Measurements from ENCODE around the gene SNAPC2. TPM values are rescaled to one million over a fixed set of nuclear protein-coding genes. Genes with fewer than 3 reads are reported as not detected.

SNAPC2 gene
- total and polyA plus RNA-seq, 8 donors = 4.9 to 12.0 (median 8.0) TPM

DNA sequence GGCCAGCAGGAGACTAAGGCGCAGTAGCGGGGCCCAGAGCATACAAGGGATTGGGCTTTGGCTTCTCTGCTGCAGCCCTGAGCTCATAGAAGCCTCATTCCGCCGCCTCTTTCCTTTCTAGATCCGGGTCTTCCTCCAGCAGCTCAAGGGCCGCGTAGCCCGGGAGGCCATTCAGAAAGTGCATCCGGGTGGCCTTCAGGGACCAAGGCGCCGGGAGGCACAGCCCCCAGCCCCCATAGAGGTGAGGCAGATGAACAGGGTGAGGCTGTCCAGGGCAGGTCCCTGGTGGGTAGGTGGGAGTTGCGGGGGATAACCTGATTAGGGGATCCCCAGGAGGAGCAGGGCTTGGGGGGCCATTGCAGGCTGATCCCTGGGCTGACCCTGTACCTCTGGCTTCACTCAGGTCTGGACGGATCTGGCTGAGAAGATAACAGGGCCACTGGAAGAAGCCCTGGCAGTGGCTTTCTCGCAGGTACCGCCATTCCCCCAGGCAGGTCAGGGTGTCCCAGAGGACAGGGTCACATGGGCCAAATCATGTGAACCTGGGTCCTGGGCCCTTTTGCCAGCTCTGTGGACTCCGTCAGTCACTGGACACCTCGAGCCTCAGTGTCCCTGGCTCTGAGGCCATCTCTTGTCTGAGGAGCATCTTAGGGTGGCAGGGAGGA, 1.3 kb downstream of the SNAPC2 start:
- DNase-seq = peak in 2 of 6 donors; percentile 62 to 84
- TF ChIP-seq CTCF (IDR thresholded peaks at IDR 0.05) = no peak
- Histone ChIP-seq H3K27ac (peak overlapping the region; percentile 34 to 79 (median 46)), H3K4me1 (peaks cover 6 to 22% (median 20%) of the 10 kb centered on the region in 3 donors), H3K27me3 (no peaks in the 10 kb centered on the region), H3K4me3 (peak overlapping the region in 2 of 4 donors; percentile 35 to 40), H3K36me3 (peaks cover 0 to 6% (median 0%) of the 10 kb centered on the region in 3 donors), H3K9me3 (no peaks in the 10 kb centered on the region)
- intact Hi-C loops (cut with DNase I) = loop anchor here in 2 of 3 donors (5.0 to 10.0 kb wide), 2 partner anchors 67 to 69 kb away; no protein-coding TSS in a partner anchor
- no peak for FAIRE-seq
- 70 to 73% methylated on average over 17 of the region's 17 CpGs for WGBS, 2 donors
- no peak for ATAC-seq

- Histone ChIP-seq H3K27ac (no peak overlapping the region), H3K36me3 (peaks cover 0 to 6% (median 0%) of the 10 kb centered on the region in 3 donors), H3K4me1 (peaks cover 6 to 27% (median 17%) of the 10 kb centered on the region in 3 donors), H3K4me3 (no peak overlapping the region), H3K27me3 (no peaks in the 10 kb centered on the region), H3K9me3 (no peaks in the 10 kb centered on the region)
- ATAC-seq (no peak), DNase-seq (peak in 2 of 6 donors; percentile 52 to 74), FAIRE-seq (no peak)
- TF ChIP-seq CTCF (IDR thresholded peaks at IDR 0.05) = no peak
- intact Hi-C loops (cut with DNase I) = loop anchor here in 2 of 3 donors (5.0 to 10.0 kb wide), 2 partner anchors 67 to 70 kb away; no protein-coding TSS in a partner anchor
- WGBS, 2 donors = 90 to 92% methylated on average over 31 of the region's 31 CpGs
Observed at GRCh38 chr19:7921967-7922835, 2.1 kb downstream of the SNAPC2 start.

GRCh38 chr19:7922836-7923195, 2.7 kb downstream of the SNAPC2 start:
- Histone ChIP-seq H3K4me1 (peaks cover 6 to 21% (median 11%) of the 10 kb centered on the region in 3 donors), H3K4me3 (no peak overlapping the region), H3K9me3 (no peaks in the 10 kb centered on the region), H3K27ac (no peak overlapping the region), H3K27me3 (no peaks in the 10 kb centered on the region), H3K36me3 (peaks cover 0 to 6% (median 0%) of the 10 kb centered on the region in 3 donors)
- DNase-seq (peak in 1 of 6 donors; percentile 33), ATAC-seq (no peak), FAIRE-seq (no peak)
- WGBS, 2 donors = 84 to 85% methylated on average over 8 of the region's 8 CpGs
- TF ChIP-seq CTCF (IDR thresholded peaks at IDR 0.05) = no peak
- intact Hi-C loops (cut with DNase I) = loop anchor here in 2 of 3 donors (5.0 to 10.0 kb wide), 2 partner anchors 68 to 71 kb away; no protein-coding TSS in a partner anchor

DNA sequence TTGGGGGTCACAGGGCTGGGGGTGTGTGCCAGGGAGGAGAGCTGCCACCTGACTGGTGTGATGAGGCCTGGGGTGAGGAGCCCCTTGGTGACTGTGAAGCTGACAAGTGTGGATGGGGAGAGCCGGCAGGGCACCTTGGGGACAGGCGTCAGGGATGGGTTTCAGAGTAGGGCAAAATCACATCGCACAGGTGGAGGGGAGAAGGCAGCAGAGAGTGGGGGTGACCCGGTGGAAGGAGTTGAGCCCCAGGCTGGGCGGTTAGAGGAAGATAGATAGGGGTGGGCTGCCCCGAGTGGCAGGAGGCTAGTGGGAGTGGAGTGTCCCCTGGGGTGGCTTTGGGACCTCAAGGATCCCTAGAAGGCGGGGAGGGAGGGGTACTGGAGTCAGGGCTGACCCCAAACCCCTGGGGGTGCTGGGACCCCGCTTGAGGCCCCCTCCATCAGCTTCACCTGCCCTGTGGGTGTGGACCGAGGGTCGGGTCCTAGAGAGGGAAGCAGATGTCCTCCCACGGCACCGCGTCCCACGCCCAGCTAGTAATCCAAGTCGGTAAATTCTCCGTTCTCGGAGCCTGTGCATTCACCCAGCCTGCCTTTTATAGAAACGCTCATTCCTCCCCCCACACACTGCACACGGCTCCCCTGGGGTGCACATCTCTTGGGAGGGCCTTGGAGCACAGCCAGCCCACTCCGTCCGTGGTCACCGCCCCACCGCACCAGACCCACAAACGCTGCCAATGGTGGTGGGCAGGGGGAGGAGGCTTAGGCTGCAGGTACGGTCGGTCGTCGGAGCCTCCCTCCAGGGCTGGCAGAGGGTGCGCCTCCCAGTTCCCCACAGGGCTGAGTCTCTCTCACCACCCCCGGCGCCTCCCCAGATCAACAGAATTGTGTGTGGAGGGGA, 3.4 kb downstream of the SNAPC2 start:
- no peak for TF ChIP-seq CTCF (IDR thresholded peaks at IDR 0.05)
- intact Hi-C loops (cut with DNase I) = loop anchor here in 2 of 3 donors (5.0 to 10.0 kb wide), 2 partner anchors 69 to 71 kb away; no protein-coding TSS in a partner anchor
- DNase-seq (peak in 2 of 6 donors; percentile 59 to 79), FAIRE-seq (no peak), ATAC-seq (no peak)
- Histone ChIP-seq H3K36me3 (peaks cover 0 to 6% (median 0%) of the 10 kb centered on the region in 3 donors), H3K4me3 (no peak overlapping the region), H3K9me3 (no peaks in the 10 kb centered on the region), H3K27ac (no peak overlapping the region), H3K27me3 (no peaks in the 10 kb centered on the region), H3K4me1 (peaks cover 6 to 21% (median 9%) of the 10 kb centered on the region in 3 donors)
- WGBS, 2 donors = 81 to 86% methylated on average over 31 of the region's 31 CpGs
